ENCODE measurements around the gene TRIP11. TPM values are rescaled to one million over a fixed set of nuclear protein-coding genes. Genes with fewer than 3 reads are reported as not detected.

The TRIP11 gene
- total RNA-seq, 1 donor from 2014 or later = 68.9 TPM

DNA sequence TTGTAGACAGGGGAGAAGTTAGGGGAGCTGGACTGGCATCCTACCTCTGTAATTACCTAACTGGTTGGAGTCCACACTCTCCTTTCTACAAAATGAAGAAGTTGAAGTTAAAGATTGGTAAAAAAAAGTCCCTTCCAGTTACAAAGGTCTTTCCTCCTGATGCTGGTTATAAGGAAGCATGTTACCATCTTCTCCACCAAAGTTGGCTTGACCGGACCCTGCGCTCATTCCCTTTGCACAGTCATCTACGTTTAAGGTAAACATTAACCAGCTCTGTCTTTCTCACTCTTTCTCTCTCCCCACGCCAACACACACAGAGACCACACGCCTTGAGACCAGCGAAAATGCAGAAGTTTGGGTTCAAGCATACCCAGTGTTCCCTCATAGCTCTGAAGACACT is 104.3 kb downstream of the TRIP11 start:
- no peaks in the 10 kb centered on the region for H3K4me1 ChIP-seq
- no peak overlapping the region for H3K27ac ChIP-seq
- TF ChIP-seq, protein P1, sequence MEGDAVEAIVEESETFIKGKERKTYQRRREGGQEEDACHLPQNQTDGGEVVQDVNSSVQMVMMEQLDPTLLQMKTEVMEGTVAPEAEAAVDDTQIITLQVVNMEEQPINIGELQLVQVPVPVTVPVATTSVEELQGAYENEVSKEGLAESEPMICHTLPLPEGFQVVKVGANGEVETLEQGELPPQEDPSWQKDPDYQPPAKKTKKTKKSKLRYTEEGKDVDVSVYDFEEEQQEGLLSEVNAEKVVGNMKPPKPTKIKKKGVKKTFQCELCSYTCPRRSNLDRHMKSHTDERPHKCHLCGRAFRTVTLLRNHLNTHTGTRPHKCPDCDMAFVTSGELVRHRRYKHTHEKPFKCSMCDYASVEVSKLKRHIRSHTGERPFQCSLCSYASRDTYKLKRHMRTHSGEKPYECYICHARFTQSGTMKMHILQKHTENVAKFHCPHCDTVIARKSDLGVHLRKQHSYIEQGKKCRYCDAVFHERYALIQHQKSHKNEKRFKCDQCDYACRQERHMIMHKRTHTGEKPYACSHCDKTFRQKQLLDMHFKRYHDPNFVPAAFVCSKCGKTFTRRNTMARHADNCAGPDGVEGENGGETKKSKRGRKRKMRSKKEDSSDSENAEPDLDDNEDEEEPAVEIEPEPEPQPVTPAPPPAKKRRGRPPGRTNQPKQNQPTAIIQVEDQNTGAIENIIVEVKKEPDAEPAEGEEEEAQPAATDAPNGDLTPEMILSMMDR (IDR thresholded peaks at IDR 0.05) = no peak
- H3K9me3 ChIP-seq = no peaks in the 10 kb centered on the region
- DNase-seq (no peak), ATAC-seq (no peak)
- peaks cover 27% of the 10 kb centered on the region for H3K36me3 ChIP-seq
- no peaks in the 10 kb centered on the region for H3K27me3 ChIP-seq
- no peak overlapping the region for H3K4me3 ChIP-seq
- intact Hi-C loops (cut with DNase I) = no loop called here

DNA sequence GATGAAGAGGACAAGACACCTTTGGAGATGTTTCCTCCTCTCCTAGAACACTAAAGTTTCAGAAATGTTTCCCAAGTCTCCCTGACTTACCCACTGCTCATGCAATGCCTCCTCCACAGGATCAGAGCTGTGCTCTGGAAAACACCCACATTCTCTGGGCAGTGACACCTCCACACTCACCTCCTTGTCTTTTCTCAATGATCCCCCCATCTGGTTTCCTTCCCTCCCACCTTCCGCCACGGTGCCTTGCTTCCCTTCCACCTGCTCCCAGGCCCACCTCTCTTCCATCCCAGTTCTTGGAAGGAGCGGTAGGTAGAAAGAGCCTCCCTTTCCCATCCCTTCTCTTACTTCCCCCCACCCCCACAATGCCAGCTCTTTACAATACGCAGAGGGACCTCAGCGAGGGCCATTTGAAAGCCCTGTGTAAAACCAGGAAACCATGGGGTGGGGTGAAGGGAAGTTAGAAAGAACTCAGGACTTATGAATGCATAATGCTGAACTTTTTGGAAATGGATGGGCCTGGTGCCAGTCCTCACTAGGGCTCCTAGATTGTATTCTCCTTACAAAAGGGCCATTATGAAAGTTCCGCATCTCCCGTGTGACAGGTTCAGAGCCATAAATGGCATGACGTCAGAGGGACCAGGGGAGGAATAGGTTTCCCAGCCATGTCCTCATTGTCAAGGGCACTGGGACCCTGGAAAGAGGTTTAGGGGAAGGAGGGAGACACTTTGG is 105.1 kb downstream of the TRIP11 start:
- DNase-seq (no peak), ATAC-seq (no peak)
- intact Hi-C loops (cut with DNase I) = no loop called here
- Histone ChIP-seq H3K4me3 (no peak overlapping the region), H3K27ac (no peak overlapping the region), H3K4me1 (no peaks in the 10 kb centered on the region), H3K36me3 (peaks cover 27% of the 10 kb centered on the region), H3K9me3 (no peaks in the 10 kb centered on the region), H3K27me3 (no peaks in the 10 kb centered on the region)
- TF ChIP-seq, protein P1 (IDR thresholded peaks at IDR 0.05) = no peak

DNA sequence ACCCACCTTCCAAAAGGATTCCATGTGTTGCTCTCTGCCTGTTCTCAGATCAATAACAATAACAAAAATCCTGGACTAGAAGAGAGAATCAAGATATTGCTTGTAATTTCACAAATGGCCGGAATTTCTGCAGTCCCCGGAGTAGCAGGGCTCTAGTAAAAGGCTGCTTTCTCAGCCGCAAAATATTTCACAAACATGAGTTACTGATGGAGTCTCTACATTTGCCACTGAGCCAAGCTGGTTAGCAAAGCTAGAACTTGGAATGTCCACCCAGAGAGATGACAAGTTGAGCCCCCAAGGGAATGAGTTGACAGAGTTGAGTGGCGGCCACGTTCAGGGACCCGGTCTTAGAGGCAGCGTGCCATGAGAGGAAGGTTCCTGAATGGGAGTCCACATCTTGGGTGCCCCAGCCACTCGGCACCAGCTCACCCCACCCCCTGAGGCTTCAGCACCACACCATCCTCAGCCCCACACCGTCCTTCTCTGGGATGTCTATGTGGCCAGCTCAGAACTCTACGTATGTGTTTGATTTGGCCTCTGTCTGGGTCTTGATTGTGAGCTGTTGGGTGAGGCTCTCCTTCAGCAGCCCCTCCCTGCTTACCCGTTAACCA is 108.3 kb downstream of the TRIP11 start:
- no peaks in the 10 kb centered on the region for H3K27me3 ChIP-seq
- no peak overlapping the region for H3K27ac ChIP-seq
- ATAC-seq = no peak

DNA sequence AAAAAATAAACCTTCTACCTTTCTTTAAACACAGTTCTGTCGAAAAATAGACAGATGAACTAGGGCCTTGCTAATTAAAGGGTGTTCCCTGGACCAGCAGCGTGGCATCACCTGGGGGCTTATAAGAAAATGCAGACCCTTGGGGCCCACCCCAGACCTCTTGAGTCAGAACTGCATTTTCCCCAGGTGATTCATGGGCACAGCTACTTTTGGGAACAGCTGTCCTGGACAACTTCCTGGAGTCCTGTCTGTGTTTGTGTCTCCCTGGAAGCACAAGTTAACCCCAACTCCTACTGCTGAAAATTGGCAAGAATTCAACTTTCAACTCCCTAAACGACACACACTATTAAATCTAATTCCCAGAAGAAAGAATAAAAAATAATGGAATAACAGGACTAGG is 110.2 kb downstream of the TRIP11 start:
- DNase-seq (no peak), ATAC-seq (no peak)
- intact Hi-C loops (cut with DNase I) = no loop called here

More for the DNA sequence above, 108.3 kb downstream of the TRIP11 start:
- no peak for DNase-seq
- Histone ChIP-seq H3K4me3 (no peak overlapping the region), H3K36me3 (peaks cover 18% of the 10 kb centered on the region), H3K4me1 (peaks cover 6% of the 10 kb centered on the region), H3K9me3 (no peaks in the 10 kb centered on the region)
- TF ChIP-seq, protein P1 (IDR thresholded peaks at IDR 0.05) = no peak
- intact Hi-C loops (cut with DNase I) = no loop called here

DNA sequence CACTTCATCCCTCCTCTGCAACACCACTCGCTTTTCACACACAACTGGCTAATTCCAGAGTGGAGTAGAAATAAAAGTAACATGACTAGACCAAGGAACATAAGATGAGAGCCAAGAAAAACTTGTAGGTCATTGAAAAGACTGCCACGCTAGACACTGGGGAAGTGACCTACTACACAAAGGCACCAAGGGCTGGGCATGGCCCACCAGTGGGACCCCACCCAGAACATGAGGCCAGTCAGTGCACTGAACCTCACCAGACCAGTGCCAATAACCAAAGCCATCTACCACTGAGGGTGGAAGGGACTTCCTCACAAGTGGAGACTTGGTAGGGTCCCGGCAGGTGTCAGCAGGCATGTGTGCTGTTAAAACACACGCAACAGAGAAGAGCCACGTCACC is 112.1 kb downstream of the TRIP11 start:
- H3K27me3 ChIP-seq = no peaks in the 10 kb centered on the region
- H3K27ac ChIP-seq = no peak overlapping the region
- ATAC-seq (no peak), DNase-seq (no peak)
- no peaks in the 10 kb centered on the region for H3K9me3 ChIP-seq
- TF ChIP-seq, protein P1 (IDR thresholded peaks at IDR 0.05) = no peak
- H3K4me1 ChIP-seq = peaks cover 15% of the 10 kb centered on the region
- H3K36me3 ChIP-seq = peaks cover 5% of the 10 kb centered on the region
- no peak overlapping the region for H3K4me3 ChIP-seq
- intact Hi-C loops (cut with DNase I) = no loop called here

More for the DNA sequence above, 110.2 kb downstream of the TRIP11 start:
- Histone ChIP-seq H3K4me1 (peaks cover 15% of the 10 kb centered on the region), H3K27me3 (no peaks in the 10 kb centered on the region), H3K9me3 (no peaks in the 10 kb centered on the region), H3K27ac (no peak overlapping the region), H3K36me3 (peaks cover 5% of the 10 kb centered on the region), H3K4me3 (no peak overlapping the region)
- TF ChIP-seq, protein P1 (IDR thresholded peaks at IDR 0.05) = no peak

Data from upper lobe of right lung (tissue), 1 donor.